Common myeloid progenitor, CD34-positive (primary cell): Measurements from ENCODE around the gene PIGW.

Source experiments
- CTCF ChIA-PET: fragments of 350-600 bp; sonication (Branson Sonifier 250); formaldehyde crosslinking; loops from one replicate; lab custom pipeline; 2021; ENCODE audit warnings: antibody characterized with exemption; lab: Charles Lee
- POLR2A ChIA-PET: fragments of 350-600 bp; sonication (Branson Sonifier 250); formaldehyde crosslinking; loops from one replicate; lab custom pipeline; 2021; ENCODE audit warnings: antibody characterized with exemption; lab: Charles Lee
- DNase-seq, 3 donors: peaks; one replicate each; pipeline versions ENCODE4 v3.0.0 to v3.0.0-alpha.2; 2013
- H3K27ac ChIP-seq, 2 experiments: 1 replicate in 1 of 2; 2 replicates in 1 of 2; pipeline ENCODE4 v1.7.0; 2013; ENCODE audit warnings: inconsistent platforms in 2 of 2, low read length in 2 of 2, mild to moderate bottlenecking in 2 of 2, low read depth in 1 of 2, moderate library complexity in 1 of 2; ENCODE audit not compliant: severe bottlenecking in 2 of 2, insufficient read depth in 1 of 2, poor library complexity in 1 of 2
- H3K27me3 ChIP-seq, 5 experiments: replicated peaks in 2 of 5; 1 replicate in 3 of 5; 2 replicates in 2 of 5; pipeline versions ENCODE4 v1.6.1 to v1.7.0; 2013; ENCODE audit warnings: low read length in 4 of 5, mild to moderate bottlenecking in 2 of 5, moderate library complexity in 2 of 5, inconsistent platforms in 1 of 5; ENCODE audit not compliant: insufficient read depth in 5 of 5, control insufficient read depth in 4 of 5
- H3K36me3 ChIP-seq, 4 experiments: 1 replicate in 2 of 4; 2 replicates in 2 of 4; pipeline versions ENCODE4 v1.6.1 to v1.7.0; 2013; ENCODE audit warnings: low read length in 3 of 4, control low read depth in 1 of 4, mild to moderate bottlenecking in 1 of 4; ENCODE audit not compliant: control insufficient read depth in 4 of 4, insufficient read depth in 4 of 4
- H3K4me1 ChIP-seq, 4 experiments: 1 replicate in 3 of 4; 2 replicates in 1 of 4; pipeline versions ENCODE4 v1.6.1 to v1.7.1; 2013; ENCODE audit warnings: low read length in 3 of 4, mild to moderate bottlenecking in 3 of 4, control low read depth in 1 of 4, inconsistent platforms in 1 of 4, moderate library complexity in 1 of 4; ENCODE audit not compliant: control insufficient read depth in 4 of 4, insufficient read depth in 4 of 4; ENCODE audit errors: control extremely low read depth in 1 of 4
- H3K4me3 ChIP-seq, 7 experiments: 1 replicate in 4 of 7; 2 replicates in 3 of 7; pipeline versions ENCODE4 v1.5.1 to v1.7.0; 2013; ENCODE audit warnings: mild to moderate bottlenecking in 7 of 7, low read length in 6 of 7, moderate library complexity in 6 of 7, inconsistent platforms in 2 of 7, low read depth in 2 of 7, control low read depth in 1 of 7; ENCODE audit not compliant: insufficient read depth in 4 of 7, control insufficient read depth in 1 of 7; ENCODE audit errors: extremely low read depth in 1 of 7
- H3K9me3 ChIP-seq, 5 experiments: 1 replicate in 4 of 5; 2 replicates in 1 of 5; pipeline versions ENCODE4 v1.6.1 to v1.7.1; 2013; ENCODE audit warnings: low read length in 4 of 5, mild to moderate bottlenecking in 2 of 5, inconsistent platforms in 1 of 5, low read depth in 1 of 5, moderate library complexity in 1 of 5; ENCODE audit not compliant: control insufficient read depth in 4 of 5, insufficient read depth in 2 of 5; ENCODE audit errors: control extremely low read depth in 1 of 5
- WGBS: methylation state at CpG from one replicate; pipeline ENCODE4 v1.1.5; 2013; ENCODE audit not compliant: insufficient coverage; 5-methylcytosine and 5-hydroxymethylcytosine counted together

The PIGW gene

GRCh38 chr17:36523113-36523512 is 11.7 kb upstream of the PIGW start:
- POLR2A ChIA-PET, result interaction anchor here (1.8 kb wide), 1 partner anchor 12 kb away, joined by 4 read pairs; the partner anchor contains the start of genes MYO19 and PIGW
- no CpG with 5 or more reads among the region's 2 CpGs for WGBS
- DNase-seq, result no peak
- no peaks in the 10 kb centered on the region for H3K27me3 ChIP-seq
- CTCF ChIA-PET, result interaction anchor here (3.3 kb wide), 1 partner anchor 11 kb away, joined by 9 read pairs; the partner anchor contains the start of genes MYO19 and PIGW
- no peak overlapping the region for H3K4me3 ChIP-seq
- no peak overlapping the region for H3K27ac ChIP-seq
- no peaks in the 10 kb centered on the region for H3K4me1 ChIP-seq
- H3K36me3 ChIP-seq, result peaks cover 20 to 63% (median 54%) of the 10 kb centered on the region in 4 experiments
- no peaks in the 10 kb centered on the region for H3K9me3 ChIP-seq

- no peaks in the 10 kb centered on the region for H3K9me3 ChIP-seq
- POLR2A ChIA-PET, result interaction anchor here (1.8 kb wide), 1 partner anchor 10 kb away, joined by 4 read pairs; the partner anchor contains the start of genes MYO19 and PIGW
- H3K27ac ChIP-seq, result no peak overlapping the region
- DNase-seq, result no peak
- H3K4me1 ChIP-seq, result peaks cover 0 to 2% (median 1%) of the 10 kb centered on the region in 4 experiments
- no peak overlapping the region for H3K4me3 ChIP-seq
- CTCF ChIA-PET, result interaction anchor here (0.7 to 3.3 kb wide), 2 partner anchors 10 to 26 kb away, joined by 3 to 9 read pairs; partner anchors contain the start of genes MYO19 and PIGW
- 94% methylated on average over 2 of the region's 4 CpGs for WGBS
- no peaks in the 10 kb centered on the region for H3K27me3 ChIP-seq
- H3K36me3 ChIP-seq, result peaks cover 20 to 69% (median 55%) of the 10 kb centered on the region in 4 experiments
Observed at GRCh38 chr17:36524428-36524876, 10.3 kb upstream of the PIGW start.

- DNase-seq, result no peak
- H3K9me3 ChIP-seq, result no peaks in the 10 kb centered on the region
- H3K27ac ChIP-seq, result no peak overlapping the region
- H3K4me3 ChIP-seq, result no peak overlapping the region
- no peaks in the 10 kb centered on the region for H3K27me3 ChIP-seq
- peaks cover 20 to 70% (median 52%) of the 10 kb centered on the region in 4 experiments for H3K36me3 ChIP-seq
- WGBS, result 100% methylated on average over 2 of the region's 2 CpGs
- CTCF ChIA-PET, result interaction anchor here (3.3 kb wide), 1 partner anchor 9 kb away, joined by 9 read pairs; the partner anchor contains the start of genes MYO19 and PIGW
- POLR2A ChIA-PET, result no interaction called here
- peaks cover 0 to 2% (median 1%) of the 10 kb centered on the region in 4 experiments for H3K4me1 ChIP-seq
Observed at GRCh38 chr17:36525113-36525512, 9.7 kb upstream of the PIGW start.

- no peak overlapping the region for H3K27ac ChIP-seq
- H3K36me3 ChIP-seq, result peaks cover 17 to 69% (median 46%) of the 10 kb centered on the region in 4 experiments
- no peak overlapping the region for H3K4me3 ChIP-seq
- H3K9me3 ChIP-seq, result no peaks in the 10 kb centered on the region
- peaks cover 0 to 2% (median 1%) of the 10 kb centered on the region in 4 experiments for H3K4me1 ChIP-seq
- DNase-seq, result no peak
- POLR2A ChIA-PET, result no interaction called here
- CTCF ChIA-PET, result interaction anchor here (3.3 kb wide), 1 partner anchor 9 kb away, joined by 9 read pairs; the partner anchor contains the start of genes MYO19 and PIGW
- WGBS, result 97% methylated on average over 5 of the region's 6 CpGs
- no peaks in the 10 kb centered on the region for H3K27me3 ChIP-seq
Observed at GRCh38 chr17:36525888-36526287, 8.9 kb upstream of the PIGW start.

- Histone ChIP-seq H3K27me3 (no peaks in the 10 kb centered on the region), H3K36me3 (peaks cover 22 to 77% (median 54%) of the 10 kb centered on the region in 4 experiments), H3K9me3 (no peaks in the 10 kb centered on the region), H3K4me1 (peaks cover 0 to 2% (median 1%) of the 10 kb centered on the region in 4 experiments), H3K4me3 (no peak overlapping the region), H3K27ac (no peak overlapping the region)
- WGBS, result 99% methylated on average over 6 of the region's 7 CpGs
- no peak for DNase-seq
- ChIA-PET CTCF (interaction anchor here (0.8 kb wide), 1 partner anchor 12 kb away, joined by 3 read pairs; no protein-coding TSS in a partner anchor), POLR2A (no interaction called here)
Observed at GRCh38 chr17:36527621-36528250, 7.1 kb upstream of the PIGW start.

- Histone ChIP-seq H3K4me1 (peaks cover 2 to 12% (median 6%) of the 10 kb centered on the region in 4 experiments), H3K27ac (peak overlapping the region in 1 of 2 experiments; percentile 0), H3K4me3 (no peak overlapping the region), H3K27me3 (no peaks in the 10 kb centered on the region), H3K36me3 (peaks cover 12 to 77% (median 51%) of the 10 kb centered on the region in 4 experiments), H3K9me3 (no peaks in the 10 kb centered on the region)
- DNase-seq, result no peak
- CTCF ChIA-PET, result no interaction called here
- POLR2A ChIA-PET, result no interaction called here
Observed at GRCh38 chr17:36529121-36529520, 5.7 kb upstream of the PIGW start.

- Histone ChIP-seq H3K36me3 (peaks cover 5 to 57% (median 21%) of the 10 kb centered on the region in 4 experiments), H3K27ac (no peak overlapping the region), H3K4me3 (no peak overlapping the region), H3K9me3 (no peaks in the 10 kb centered on the region), H3K4me1 (peaks cover 3 to 24% (median 17%) of the 10 kb centered on the region in 4 experiments), H3K27me3 (no peaks in the 10 kb centered on the region)
- ChIA-PET POLR2A (no interaction called here), CTCF (no interaction called here)
- WGBS, result 100% methylated on average over 1 of the region's 2 CpGs
- DNase-seq, result no peak
Observed at GRCh38 chr17:36532435-36532975, 2.3 kb upstream of the PIGW start.
